GM12878 (cell line): ENCODE measurements around the gene ADA. TPM values are rescaled to one million over a fixed set of nuclear protein-coding genes. Genes with fewer than 3 reads are reported as not detected.

ENCODE experiments used
- ATAC-seq: fragments of 200-7000 bp; cut with Tn5 transposase; 3 replicates; pipeline ENCODE4 v1.9.1; 2020; ENCODE audit warnings: mild to moderate bottlenecking, moderate library complexity
- BruUV-seq: library from RNA; stranded (reverse); fragments of 400-500 nt; replicated peaks from 2 replicates; lab custom pipeline; 2021; lab: Mats Ljungman, UMichigan
- CTCF ChIA-PET: fragments of 300-600 bp; sonication (Branson Sonifier 250); formaldehyde crosslinking; extraction: SDS; loops from one replicate; lab custom pipeline; 2021; ENCODE audit warnings: inconsistent platforms; lab: Yijun Ruan, JAX
- POLR2A ChIA-PET: fragments of 350-600 bp; formaldehyde crosslinking; extraction: SDS; loops from one replicate; lab custom pipeline; 2021; ENCODE audit warnings: inconsistent platforms; lab: Charles Lee
- RAD21 ChIA-PET: fragments of 300-600 bp; sonication (Branson Sonifier 250); formaldehyde crosslinking; loops from one replicate; lab custom pipeline; 2023; ENCODE audit warnings: antibody characterized with exemption; ENCODE audit not compliant: unreplicated experiment; lab: Charles Lee
- SMC1A ChIA-PET: fragments of 300-600 bp; sonication (Branson Sonifier 250); formaldehyde crosslinking; loops from one replicate; lab custom pipeline; 2023; ENCODE audit not compliant: unreplicated experiment, uncharacterized antibody; lab: Charles Lee
- DNase-seq: peaks from one replicate; pipeline ENCODE4 v3.0.0-alpha.2; 2011; ENCODE audit warnings: low read depth, low spot score
- FAIRE-seq: peaks from 3 replicates; lab custom pipeline; 2011; peaks lifted over from hg19 to GRCh38; lab: Jason Lieb, UNC
- H2AFZ ChIP-seq: 2 replicates; pipeline ENCODE4 v1.6.0; 2011; ENCODE audit warnings: low read depth, low read length, control low read depth; ENCODE audit not compliant: control insufficient read depth
- H3K27ac ChIP-seq: 2 replicates; pipeline ENCODE4 v1.5.1; 2011; ENCODE audit warnings: control low read depth; ENCODE audit not compliant: control insufficient read depth, insufficient read depth
- H3K27me3 ChIP-seq, 2 experiments: replicated peaks in 1 of 2; 2 replicates each; pipeline versions ENCODE4 v1.6.0 to v1.6.1; 2011; ENCODE audit warnings: low read length in 1 of 2; ENCODE audit not compliant: control insufficient read depth in 2 of 2, insufficient read depth in 2 of 2
- H3K36me3 ChIP-seq, 2 experiments: 2 replicates each; pipeline ENCODE4 v1.5.1; 2011; ENCODE audit warnings: low read length in 1 of 2; ENCODE audit not compliant: control insufficient read depth in 2 of 2, insufficient read depth in 2 of 2
- H3K4me1 ChIP-seq: 2 replicates; pipeline ENCODE4 v1.6.1; 2011; ENCODE audit warnings: mild to moderate bottlenecking, low read length, moderate library complexity, mixed read lengths; ENCODE audit not compliant: control insufficient read depth, insufficient read depth
- H3K4me2 ChIP-seq: 2 replicates; pipeline ENCODE4 v1.6.0; 2011; ENCODE audit warnings: control low read depth; ENCODE audit not compliant: control insufficient read depth, insufficient read depth
- H3K4me3 ChIP-seq: fragments of 200-600 bp; sonication (generic); 2 replicates; pipeline ENCODE4 v1.5.1; 2016
- H3K79me2 ChIP-seq: 2 replicates; pipeline ENCODE4 v1.6.0; 2011; ENCODE audit warnings: low read length; ENCODE audit not compliant: control insufficient read depth, insufficient read depth
- H3K9ac ChIP-seq: 2 replicates; pipeline ENCODE4 v1.8.0; 2011; ENCODE audit warnings: low read length, control low read depth, mixed read lengths; ENCODE audit not compliant: control insufficient read depth, insufficient read depth
- H3K9me3 ChIP-seq: replicated peaks from 3 replicates; pipeline ENCODE4 v1.5.1; 2011; ENCODE audit warnings: mild to moderate bottlenecking, low read length; ENCODE audit not compliant: control insufficient read depth, insufficient read depth
- H4K20me1 ChIP-seq: 2 replicates; pipeline ENCODE4 v1.6.0; 2011; ENCODE audit not compliant: control insufficient read depth, insufficient read depth
- ATF2 ChIP-seq: IDR thresholded peaks from 2 replicates; pipeline ENCODE4 v1.6.1; 2012; ENCODE audit warnings: low read length, inconsistent platforms
- CTCF ChIP-seq, 3 experiments: IDR thresholded peaks in 2 of 3; conservative IDR thresholded peaks in 1 of 3; 2 replicates each; pipeline ENCODE4 v1.5.1; 2011; ENCODE audit warnings: low read depth in 3 of 3, low read length in 3 of 3, mild to moderate bottlenecking in 3 of 3, control low read depth in 2 of 3, moderate library complexity in 2 of 3, inconsistent platforms in 1 of 3, mixed read lengths in 1 of 3; ENCODE audit not compliant: control insufficient read depth in 2 of 3, insufficient read depth in 1 of 3; ENCODE audit errors: extremely low read depth in 1 of 3
- DPF2 ChIP-seq: fragments of 450-650 bp; IDR thresholded peaks from 2 replicates; pipeline ENCODE4 v1.6.1; 2017; ENCODE audit warnings: mild to moderate bottlenecking
- EGR1 ChIP-seq, 2 experiments: IDR thresholded peaks; 1 replicate in 1 of 2; 2 replicates in 1 of 2; pipeline ENCODE4 v1.6.1; 2011 to 2012; ENCODE audit warnings: low read depth in 2 of 2, low read length in 2 of 2, borderline replicate concordance in 1 of 2, mild to moderate bottlenecking in 1 of 2, moderate library complexity in 1 of 2
- HDAC6 ChIP-seq: fragments of 200-600 bp; sonication (generic); IDR thresholded peaks from one replicate; pipeline ENCODE4 v1.8.0; 2017; ENCODE audit warnings: antibody characterized with exemption; ENCODE audit not compliant: unreplicated experiment
- IKZF2 ChIP-seq, 2 experiments: fragments of 450-650 bp; IDR thresholded peaks; 2 replicates each; pipeline ENCODE4 v1.6.1; 2017; ENCODE audit warnings: mild to moderate bottlenecking in 2 of 2, moderate library complexity in 2 of 2
- LARP7 ChIP-seq: fragments of 450-650 bp; IDR thresholded peaks from 2 replicates; pipeline ENCODE4 v1.6.1; 2017; ENCODE audit warnings: mild to moderate bottlenecking
- PAX5 ChIP-seq: IDR thresholded peaks from 2 replicates; pipeline ENCODE4 v1.6.1; 2011; ENCODE audit warnings: low read depth, low read length, borderline replicate concordance
- PAX8 ChIP-seq: fragments of 450-650 bp; IDR thresholded peaks from 2 replicates; pipeline ENCODE4 v1.6.1; 2017; ENCODE audit warnings: mild to moderate bottlenecking, moderate library complexity
- SPI1 ChIP-seq: IDR thresholded peaks from 2 replicates; pipeline ENCODE4 v1.6.1; 2011; ENCODE audit warnings: low read depth, mild to moderate bottlenecking, low read length, moderate library complexity, borderline replicate concordance; ENCODE audit not compliant: insufficient read depth
- ZBTB4 ChIP-seq: fragments of 450-650 bp; formaldehyde crosslinking; IDR thresholded peaks from 2 replicates; pipeline ENCODE4 v1.4.0; 2022; ENCODE audit warnings: mild to moderate bottlenecking, moderate library complexity
- WGBS: methylation state at CpG from one replicate; pipeline ENCODE4 v1.1.6; 2016; ENCODE audit warnings: low lambda C conversion rate; ENCODE audit not compliant: insufficient replicate concordance, insufficient coverage; ENCODE audit errors: missing lambda C conversion rate; 5-methylcytosine and 5-hydroxymethylcytosine counted together
- in situ Hi-C: fragments of 300-500 bp; cut with MboI; formaldehyde crosslinking; loops from 9 replicates; pipeline ENCODE4 v1.14.3; 2018; ENCODE audit warnings: mixed read lengths
- intact Hi-C: fragments of 100-400 bp; cut with micrococcal nuclease; formaldehyde crosslinking; loops from one replicate; pipeline ENCODE4 v1.14.2; 2022; ENCODE audit not compliant: unreplicated experiment
- polyA plus RNA-seq, 11 experiments: library from polyadenylated mRNA; depleted of rRNA in 4 of 11; unstranded in 6 of 11; stranded (reverse) in 5 of 11; fragments of >200 nt; fragmentation: Nextera tagmentation in 4 of 11; fragmentation: Illumina TruSeq in 1 of 11; extraction: Ambion mirVana in 4 of 11; extraction: Trizol in 1 of 11; gene quantifications; 1 replicate in 1 of 11; 2 replicates in 10 of 11; pipeline versions ENCODE4 v1.2.1 to v1.2.3, GENCODE V29; 2011 to 2016; ENCODE audit warnings: inconsistent platforms in 2 of 11, missing spikeins in 2 of 11, low read depth in 1 of 11
- total RNA-seq, 4 experiments: library from RNA; depleted of rRNA in 3 of 4; stranded (reverse); fragments of >200 nt in 3 of 4; fragmentation: Illumina TruSeq in 1 of 4; extraction: Trizol in 1 of 4; gene quantifications; 2 replicates each; pipeline versions ENCODE4 v1.2.1 to v1.2.3, GENCODE V29; 2013 to 2021
- TF ChIP-seq, protein P1 (sequence below): IDR thresholded peaks from 2 replicates; pipeline ENCODE4 v1.6.1; 2012; ENCODE audit warnings: low read depth, low read length, improper control_type of control experiment

The ADA gene
- total and polyA plus RNA-seq, 10 of the 15 experiments (the other 5 are each of a cell fraction or from before 2014, with no cell fraction given), result 40.9 to 217 (median 90.8) TPM

- no peak for TF ChIP-seq HDAC6
- TF ChIP-seq PAX5, result peak; percentile 52; the same call in 1 of the 2 replicates
- peak; percentile 50; the same call in 1 of the 2 replicates for TF ChIP-seq ATF2
- TF ChIP-seq, all 136 proteins: peak for 31
These were observed 66.2 kb downstream of the ADA start (continued) for GRCh38 chr20:44585057-44585963.

DNA sequence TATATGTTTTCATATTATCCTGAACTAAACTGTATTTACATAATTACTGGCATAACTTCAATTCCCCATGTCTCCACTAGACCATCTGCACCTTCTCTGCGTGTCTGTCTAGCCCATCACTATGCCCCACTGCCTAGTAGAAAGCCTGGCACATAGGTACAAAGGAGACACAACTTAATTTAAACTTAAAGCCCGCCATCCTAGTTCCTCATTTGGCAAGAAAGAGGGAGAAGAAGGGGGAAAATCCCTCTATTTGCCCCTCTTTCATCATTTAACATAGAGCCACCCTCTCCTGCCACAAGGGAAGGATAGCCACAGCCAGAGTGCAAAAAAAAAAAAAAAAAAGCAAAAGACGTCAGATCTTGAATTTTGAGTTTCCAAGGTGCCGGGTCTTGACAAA is 67.3 kb downstream of the ADA start:
- intact Hi-C loops, result no loop called here
- H3K4me3 ChIP-seq, result no peak overlapping the region
- no peak for FAIRE-seq
- TF ChIP-seq IKZF2 (IDR thresholded peaks at IDR 0.05), result peak in 1 of 2 experiments; percentile 25; a peak in 2 of 4 replicates
- 0 out of 6 replicates have a peak, but pooled peaks of 1 of the 3 experiments have one; percentile 7 for TF ChIP-seq CTCF (IDR thresholded peaks at IDR 0.05 in 2 of 3, conservative IDR thresholded peaks at IDR 0.05 in 1 of 3; ENCODE audit: control insufficient read depth in 2 of 3, extremely low read depth in 1 of 3, insufficient read depth in 1 of 3, low read depth in 3 of 3, low read length in 3 of 3)
- no peak for TF ChIP-seq EGR1 (IDR thresholded peaks at IDR 0.05; ENCODE audit: borderline replicate concordance in 1 of 2, low read depth in 2 of 2, low read length in 2 of 2)
- TF ChIP-seq LARP7, result no peak
- TF ChIP-seq, protein P1, sequence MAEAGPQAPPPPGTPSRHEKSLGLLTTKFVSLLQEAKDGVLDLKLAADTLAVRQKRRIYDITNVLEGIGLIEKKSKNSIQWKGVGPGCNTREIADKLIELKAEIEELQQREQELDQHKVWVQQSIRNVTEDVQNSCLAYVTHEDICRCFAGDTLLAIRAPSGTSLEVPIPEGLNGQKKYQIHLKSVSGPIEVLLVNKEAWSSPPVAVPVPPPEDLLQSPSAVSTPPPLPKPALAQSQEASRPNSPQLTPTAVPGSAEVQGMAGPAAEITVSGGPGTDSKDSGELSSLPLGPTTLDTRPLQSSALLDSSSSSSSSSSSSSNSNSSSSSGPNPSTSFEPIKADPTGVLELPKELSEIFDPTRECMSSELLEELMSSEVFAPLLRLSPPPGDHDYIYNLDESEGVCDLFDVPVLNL, result peak; percentile 41
- no peak for TF ChIP-seq ZBTB4
- TF ChIP-seq PAX8, result no peak
- peak; percentile 55; the same call in 1 of the 2 replicates for TF ChIP-seq SPI1
- TF ChIP-seq DPF2, result peak; percentile 19; the same call in 1 of the 2 replicates

More for the DNA sequence above, 67.3 kb downstream of the ADA start:
- Histone ChIP-seq H3K36me3 (no peaks in the 10 kb centered on the region), H2AFZ (no peak overlapping the region), H3K9me3 (no peaks in the 10 kb centered on the region), H3K4me1 (peaks cover 89% of the 10 kb centered on the region), H4K20me1 (no peaks in the 10 kb centered on the region), H3K27me3 (no peaks in the 10 kb centered on the region), H3K4me2 (peak overlapping the region; percentile 66), H3K9ac (no peak overlapping the region; the same call in 1 of the 2 replicates), H3K79me2 (no peaks in the 10 kb centered on the region), H3K27ac (peak overlapping the region; percentile 77)
- ChIA-PET RAD21 (interaction anchor here (1.8 to 5.4 kb wide), 5 partner anchors 10 to 66 kb away, joined by 6 to 61 read pairs (median 20); partner anchors contain the start of gene ADA), CTCF (interaction anchor here (0.6 to 5.3 kb wide), 7 partner anchors 8 to 1435 kb away, joined by 4 to 67 read pairs (median 16); no protein-coding TSS in a partner anchor), POLR2A (interaction anchor here (0.9 to 5.9 kb wide), 8 partner anchors 8 to 66 kb away, joined by 3 to 46 read pairs (median 6); no protein-coding TSS in a partner anchor), SMC1A (interaction anchor here (1.1 to 5.9 kb wide), 6 partner anchors 10 to 100 kb away, joined by 4 to 38 read pairs (median 12); no protein-coding TSS in a partner anchor)
- 0% methylated on average over 4 of the region's 4 CpGs for WGBS
- ATAC-seq, result peak; percentile 34
- in situ Hi-C loops, result no loop called here
- no peak for DNase-seq
- BruUV-seq, result TSS peak; percentile 42
